Ascending aorta (tissue), 2 donors: ENCODE results near the gene ADAMTS12. TPM values are rescaled to one million over a fixed set of nuclear protein-coding genes. Genes with fewer than 3 reads are reported as not detected.

Experiments used
- DNase-seq, 2 donors: peaks; one replicate each; pipeline ENCODE4 v3.0.0-alpha.2; 2019; ENCODE audit warnings: low spot score in 2 of 2
- H3K27ac ChIP-seq, 2 donors: fragments of 200-600 bp; sonication (generic); one replicate each; pipeline ENCODE4 v1.5.1; 2016 to 2017; ENCODE audit warnings: mild to moderate bottlenecking in 1 of 2
- H3K27me3 ChIP-seq: fragments of 200-600 bp; sonication (generic); one replicate; pipeline ENCODE4 v1.5.1; 2017
- H3K36me3 ChIP-seq, 2 donors: fragments of 200-600 bp; sonication (generic); one replicate each; pipeline ENCODE4 v1.5.1; 2016
- H3K4me1 ChIP-seq, 2 donors: fragments of 200-600 bp; sonication (generic); one replicate each; pipeline ENCODE4 v1.5.1; 2016 to 2017; ENCODE audit warnings: mild to moderate bottlenecking in 1 of 2
- H3K4me3 ChIP-seq, 2 donors: fragments of 200-600 bp; sonication (generic); one replicate each; pipeline ENCODE4 v1.5.1; 2016 to 2017; ENCODE audit warnings: mild to moderate bottlenecking in 1 of 2
- H3K9me3 ChIP-seq, 2 donors: fragments of 200-600 bp; sonication (generic); one replicate each; pipeline ENCODE4 v1.5.1; 2016
- intact Hi-C: fragments of 100-400 bp; cut with DNase I; formaldehyde crosslinking; loops from one replicate; pipeline ENCODE4 v1.15.1; 2023
- total RNA-seq: library from RNA; depleted of rRNA; stranded (reverse); fragments of >200 nt; gene quantifications from one replicate; pipeline ENCODE4 v1.1.0, GENCODE V29; 2016
- TF ChIP-seq, protein P1 (sequence below), 3 experiments: fragments of 200-600 bp in 2 of 3; fragments of 450-650 bp in 1 of 3; sonication (generic) in 2 of 3; IDR thresholded peaks; one replicate each; pipeline ENCODE4 v1.5.1; 2016 to 2019; ENCODE audit warnings: antibody characterized with exemption in 3 of 3, mild to moderate bottlenecking in 1 of 3, moderate library complexity in 1 of 3

ADAMTS12 gene
- total RNA-seq, 1 donor from 2014 or later, result 1.4 TPM

DNA sequence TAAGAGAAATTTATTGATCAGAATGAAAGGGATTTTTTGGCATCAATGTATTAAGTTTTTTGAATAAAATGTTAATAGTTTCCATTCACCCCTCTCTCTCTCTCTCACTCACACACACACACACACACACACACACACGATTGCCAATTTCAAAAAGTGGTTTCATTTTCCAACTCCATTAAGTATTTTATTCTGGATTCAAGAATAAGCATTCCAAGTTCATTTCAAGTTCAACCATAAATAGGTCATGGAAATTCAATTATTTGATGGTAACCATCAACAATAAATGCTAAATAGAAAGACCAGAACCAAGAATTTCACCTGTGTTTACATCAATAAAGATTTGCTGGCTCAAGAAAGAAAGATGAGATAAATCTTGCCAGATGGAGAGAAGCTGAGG is 171.6 kb downstream of the ADAMTS12 start:
- Histone ChIP-seq H3K4me3 (no peak overlapping the region), H3K9me3 (no peaks in the 10 kb centered on the region), H3K4me1 (no peaks in the 10 kb centered on the region), H3K36me3 (no peaks in the 10 kb centered on the region), H3K27me3 (no peaks in the 10 kb centered on the region), H3K27ac (no peak overlapping the region)
- no peak for DNase-seq
- intact Hi-C loops, result no loop called here
- TF ChIP-seq, protein P1, sequence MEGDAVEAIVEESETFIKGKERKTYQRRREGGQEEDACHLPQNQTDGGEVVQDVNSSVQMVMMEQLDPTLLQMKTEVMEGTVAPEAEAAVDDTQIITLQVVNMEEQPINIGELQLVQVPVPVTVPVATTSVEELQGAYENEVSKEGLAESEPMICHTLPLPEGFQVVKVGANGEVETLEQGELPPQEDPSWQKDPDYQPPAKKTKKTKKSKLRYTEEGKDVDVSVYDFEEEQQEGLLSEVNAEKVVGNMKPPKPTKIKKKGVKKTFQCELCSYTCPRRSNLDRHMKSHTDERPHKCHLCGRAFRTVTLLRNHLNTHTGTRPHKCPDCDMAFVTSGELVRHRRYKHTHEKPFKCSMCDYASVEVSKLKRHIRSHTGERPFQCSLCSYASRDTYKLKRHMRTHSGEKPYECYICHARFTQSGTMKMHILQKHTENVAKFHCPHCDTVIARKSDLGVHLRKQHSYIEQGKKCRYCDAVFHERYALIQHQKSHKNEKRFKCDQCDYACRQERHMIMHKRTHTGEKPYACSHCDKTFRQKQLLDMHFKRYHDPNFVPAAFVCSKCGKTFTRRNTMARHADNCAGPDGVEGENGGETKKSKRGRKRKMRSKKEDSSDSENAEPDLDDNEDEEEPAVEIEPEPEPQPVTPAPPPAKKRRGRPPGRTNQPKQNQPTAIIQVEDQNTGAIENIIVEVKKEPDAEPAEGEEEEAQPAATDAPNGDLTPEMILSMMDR (IDR thresholded peaks at IDR 0.05), result no peak

DNA sequence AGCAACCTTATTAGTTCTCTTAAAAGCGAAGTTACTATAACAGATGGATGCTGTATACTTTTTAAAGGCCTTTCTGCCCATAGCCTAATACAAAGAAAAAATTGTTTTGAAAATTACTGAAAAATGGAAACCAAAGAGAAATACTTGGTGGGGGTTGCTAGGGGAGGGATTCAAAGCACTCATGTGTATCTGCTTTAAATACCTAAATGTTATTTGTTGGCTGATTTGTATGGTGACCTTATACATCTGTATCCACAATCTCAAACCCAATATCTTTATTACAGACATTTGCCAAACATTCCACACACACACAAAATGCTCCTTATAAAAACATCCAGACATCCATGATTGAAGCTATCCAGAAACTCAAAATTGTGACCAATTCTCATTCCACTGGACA is 172.0 kb downstream of the ADAMTS12 start:
- Histone ChIP-seq H3K27me3 (no peaks in the 10 kb centered on the region), H3K4me1 (no peaks in the 10 kb centered on the region), H3K9me3 (no peaks in the 10 kb centered on the region), H3K36me3 (no peaks in the 10 kb centered on the region), H3K4me3 (no peak overlapping the region), H3K27ac (no peak overlapping the region)
- DNase-seq, result no peak
- intact Hi-C loops, result no loop called here
- TF ChIP-seq, protein P1 (IDR thresholded peaks at IDR 0.05), result no peak

DNA sequence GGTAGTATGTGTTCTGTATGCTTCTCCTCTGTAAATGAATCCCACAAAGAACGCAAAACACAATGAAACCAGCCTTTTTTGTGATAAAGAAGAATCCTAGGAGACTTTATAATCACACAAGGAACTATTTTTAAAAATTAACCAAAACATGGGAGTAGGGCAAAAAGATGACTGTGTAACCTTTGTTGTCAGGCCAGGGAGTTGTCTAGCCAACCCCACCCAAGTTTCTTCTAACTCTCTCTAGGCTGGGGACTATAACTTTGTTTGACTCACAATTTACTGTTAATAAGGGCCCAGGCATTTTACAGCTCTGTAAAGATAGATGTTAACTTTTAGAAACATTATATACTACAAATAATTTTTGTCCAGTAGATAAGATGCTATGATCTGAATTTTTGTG is 176.1 kb downstream of the ADAMTS12 start:
- Histone ChIP-seq H3K4me1 (no peaks in the 10 kb centered on the region), H3K4me3 (no peak overlapping the region), H3K27me3 (no peaks in the 10 kb centered on the region), H3K36me3 (no peaks in the 10 kb centered on the region), H3K27ac (no peak overlapping the region), H3K9me3 (no peaks in the 10 kb centered on the region)
- DNase-seq, result no peak
- intact Hi-C loops, result no loop called here
- TF ChIP-seq, protein P1 (IDR thresholded peaks at IDR 0.05), result no peak

DNA sequence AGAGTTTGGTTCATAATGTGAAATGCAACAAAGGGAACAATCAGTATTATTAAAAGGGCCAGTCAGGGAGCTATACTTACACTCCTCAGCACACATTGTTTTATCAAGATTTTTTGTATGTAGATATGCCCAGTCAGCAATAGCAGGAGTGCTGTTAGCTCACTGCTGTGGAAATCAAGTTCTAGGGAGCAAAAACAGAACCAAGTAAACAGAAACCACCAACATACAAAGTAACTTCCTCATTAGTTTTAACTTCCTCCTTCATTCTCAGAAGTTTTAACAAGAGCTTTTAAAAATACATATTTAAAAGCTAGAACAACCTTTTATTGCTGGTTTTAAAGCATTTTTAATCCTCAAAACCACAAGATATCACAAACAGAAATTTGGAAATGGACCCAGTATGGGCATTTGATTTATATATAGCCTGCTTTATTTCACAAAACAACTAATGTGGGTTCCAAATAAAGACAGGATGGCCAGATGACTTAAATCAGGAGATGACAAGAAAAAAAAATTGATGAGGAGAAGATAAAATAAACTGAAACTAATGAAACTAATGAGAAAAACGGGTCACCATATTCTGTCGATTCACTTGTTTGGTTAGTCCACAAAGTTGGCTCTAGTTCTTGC is 178.5 kb downstream of the ADAMTS12 start:
- no peak overlapping the region for H3K27ac ChIP-seq
- no peaks in the 10 kb centered on the region for H3K4me1 ChIP-seq
- no peak for DNase-seq
- TF ChIP-seq, protein P1 (IDR thresholded peaks at IDR 0.05), result no peak
- H3K9me3 ChIP-seq, result no peaks in the 10 kb centered on the region
- H3K36me3 ChIP-seq, result no peaks in the 10 kb centered on the region
- intact Hi-C loops, result no loop called here
- no peak overlapping the region for H3K4me3 ChIP-seq
- no peaks in the 10 kb centered on the region for H3K27me3 ChIP-seq

DNA sequence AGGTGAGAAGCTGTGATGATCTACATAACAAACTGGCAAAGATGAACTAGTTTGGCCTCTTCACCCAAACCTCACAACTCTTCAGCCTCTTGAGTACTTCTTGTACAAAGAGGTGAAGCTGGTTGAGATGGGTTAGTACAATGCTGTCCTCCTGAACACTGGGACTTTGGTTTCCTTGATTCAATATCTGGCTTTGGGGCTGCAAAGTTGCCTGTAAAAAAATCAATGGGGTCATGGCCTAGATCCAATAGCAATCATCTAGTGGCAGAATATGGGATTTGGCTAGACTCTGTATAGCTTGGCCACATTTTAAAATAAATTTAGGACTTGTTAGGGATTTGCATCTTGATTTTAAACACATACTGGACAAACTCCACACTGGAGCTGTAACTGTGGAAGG is 179.1 kb downstream of the ADAMTS12 start:
- Histone ChIP-seq H3K9me3 (no peaks in the 10 kb centered on the region), H3K27me3 (no peaks in the 10 kb centered on the region), H3K4me3 (no peak overlapping the region), H3K4me1 (no peaks in the 10 kb centered on the region), H3K36me3 (no peaks in the 10 kb centered on the region), H3K27ac (no peak overlapping the region)
- intact Hi-C loops, result no loop called here
- TF ChIP-seq, protein P1 (IDR thresholded peaks at IDR 0.05), result no peak
- no peak for DNase-seq
